Brain microvascular endothelial cell (primary cell): ENCODE measurements around the gene RBKS.
A peak's percentile ranks its signal among the peaks of the same experiment; 100 is the strongest.

Experiments used
- DNase-seq: peaks from one replicate; pipeline ENCODE4 v3.0.0-alpha.2; 2020
- H3K27ac ChIP-seq: fragments of 250-450 bp; sonication (Bioruptor Pico); 2 replicates; pipeline ENCODE4 v1.5.1; 2020; ENCODE audit warnings: mild to moderate bottlenecking, moderate library complexity
- H3K27me3 ChIP-seq: fragments of 250-450 bp; sonication (Bioruptor Pico); replicated peaks from 2 replicates; pipeline ENCODE4 v1.5.1; 2020; ENCODE audit warnings: mild to moderate bottlenecking
- H3K36me3 ChIP-seq: fragments of 250-450 bp; sonication (Bioruptor Pico); replicated peaks from 2 replicates; pipeline ENCODE4 v1.5.1; 2020; ENCODE audit warnings: mild to moderate bottlenecking
- H3K4me3 ChIP-seq: 2 replicates; pipeline ENCODE4 v1.5.1; 2011; ENCODE audit warnings: low read depth, mild to moderate bottlenecking, control low read depth, low read length, moderate library complexity
- in situ Hi-C: cut with HindIII; loops from 2 replicates; pipeline ENCODE4 v1.10.0; 2017; ENCODE audit warnings: low sequenced_read_pairs, low pct_ligation_motif_present
- TF ChIP-seq, protein P1 (sequence below): IDR thresholded peaks from 2 replicates; pipeline ENCODE4 v1.5.1; 2011; ENCODE audit warnings: low read depth, mild to moderate bottlenecking, moderate library complexity, low read length, control low read depth, inconsistent platforms; ENCODE audit errors: missing control alignments

RBKS gene

DNA sequence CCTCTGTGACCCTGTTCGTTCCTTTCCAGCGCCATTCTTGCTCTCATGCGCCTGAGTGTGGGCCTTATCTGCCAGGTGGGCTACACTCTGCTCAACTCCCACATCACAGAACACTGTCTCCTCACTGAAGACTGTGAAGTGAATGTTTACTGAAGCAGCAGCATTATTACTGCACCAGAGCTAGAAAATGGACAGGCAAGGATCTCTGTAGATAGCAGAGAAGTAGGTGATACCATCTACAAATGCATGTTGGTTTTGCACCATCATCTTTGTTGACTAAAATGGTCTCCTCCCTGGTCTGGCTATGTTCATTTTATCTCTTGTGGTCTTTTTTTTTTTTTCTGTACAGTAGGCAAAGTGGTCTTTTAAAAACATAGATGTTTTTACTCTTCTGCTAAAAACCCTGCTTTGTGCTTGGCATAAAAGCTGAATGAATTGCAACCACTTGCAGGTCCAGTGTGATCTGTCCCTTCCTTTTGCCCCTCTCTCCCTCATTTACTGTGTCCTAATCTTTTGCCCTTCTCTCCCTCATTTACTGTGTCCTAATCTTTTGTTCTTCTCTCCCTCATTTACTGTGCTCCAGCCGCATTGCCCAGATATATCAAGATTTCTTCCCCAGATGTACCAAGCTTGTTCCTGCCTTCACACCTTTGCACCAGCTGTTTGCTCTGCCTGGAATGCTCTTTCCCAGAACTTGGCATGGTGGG lies 35.7 kb upstream of the RBKS start:
- TF ChIP-seq, protein P1, sequence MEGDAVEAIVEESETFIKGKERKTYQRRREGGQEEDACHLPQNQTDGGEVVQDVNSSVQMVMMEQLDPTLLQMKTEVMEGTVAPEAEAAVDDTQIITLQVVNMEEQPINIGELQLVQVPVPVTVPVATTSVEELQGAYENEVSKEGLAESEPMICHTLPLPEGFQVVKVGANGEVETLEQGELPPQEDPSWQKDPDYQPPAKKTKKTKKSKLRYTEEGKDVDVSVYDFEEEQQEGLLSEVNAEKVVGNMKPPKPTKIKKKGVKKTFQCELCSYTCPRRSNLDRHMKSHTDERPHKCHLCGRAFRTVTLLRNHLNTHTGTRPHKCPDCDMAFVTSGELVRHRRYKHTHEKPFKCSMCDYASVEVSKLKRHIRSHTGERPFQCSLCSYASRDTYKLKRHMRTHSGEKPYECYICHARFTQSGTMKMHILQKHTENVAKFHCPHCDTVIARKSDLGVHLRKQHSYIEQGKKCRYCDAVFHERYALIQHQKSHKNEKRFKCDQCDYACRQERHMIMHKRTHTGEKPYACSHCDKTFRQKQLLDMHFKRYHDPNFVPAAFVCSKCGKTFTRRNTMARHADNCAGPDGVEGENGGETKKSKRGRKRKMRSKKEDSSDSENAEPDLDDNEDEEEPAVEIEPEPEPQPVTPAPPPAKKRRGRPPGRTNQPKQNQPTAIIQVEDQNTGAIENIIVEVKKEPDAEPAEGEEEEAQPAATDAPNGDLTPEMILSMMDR: no peak
- no peaks in the 10 kb centered on the region for H3K36me3 ChIP-seq
- in situ Hi-C loops: no loop called here
- no peak overlapping the region for H3K27ac ChIP-seq
- no peak overlapping the region for H3K4me3 ChIP-seq
- DNase-seq: no peak
- no peaks in the 10 kb centered on the region for H3K27me3 ChIP-seq

DNA sequence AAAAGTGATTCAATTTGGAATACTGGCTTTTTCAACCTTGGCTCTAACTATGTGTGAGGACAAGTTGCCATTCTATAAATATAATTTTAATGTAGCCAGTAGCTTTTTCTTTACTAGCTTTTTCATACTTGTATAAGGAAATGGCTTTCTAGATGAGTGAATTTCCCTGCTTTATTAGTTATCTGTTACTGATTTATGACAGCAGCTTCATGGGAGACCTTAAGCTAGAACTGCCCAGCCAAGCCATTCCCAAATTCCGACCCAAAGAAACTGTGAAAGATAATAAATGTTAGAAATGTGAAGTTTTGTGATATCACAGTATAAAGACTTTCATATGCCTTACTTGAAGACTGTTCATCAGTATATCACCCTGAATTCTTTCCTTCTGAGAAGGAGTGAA lies 32.7 kb upstream of the RBKS start:
- TF ChIP-seq, protein P1: no peak
- in situ Hi-C loops: no loop called here
- Histone ChIP-seq H3K27me3 (no peaks in the 10 kb centered on the region), H3K27ac (no peak overlapping the region), H3K4me3 (no peak overlapping the region), H3K36me3 (no peaks in the 10 kb centered on the region)
- DNase-seq: no peak

DNA sequence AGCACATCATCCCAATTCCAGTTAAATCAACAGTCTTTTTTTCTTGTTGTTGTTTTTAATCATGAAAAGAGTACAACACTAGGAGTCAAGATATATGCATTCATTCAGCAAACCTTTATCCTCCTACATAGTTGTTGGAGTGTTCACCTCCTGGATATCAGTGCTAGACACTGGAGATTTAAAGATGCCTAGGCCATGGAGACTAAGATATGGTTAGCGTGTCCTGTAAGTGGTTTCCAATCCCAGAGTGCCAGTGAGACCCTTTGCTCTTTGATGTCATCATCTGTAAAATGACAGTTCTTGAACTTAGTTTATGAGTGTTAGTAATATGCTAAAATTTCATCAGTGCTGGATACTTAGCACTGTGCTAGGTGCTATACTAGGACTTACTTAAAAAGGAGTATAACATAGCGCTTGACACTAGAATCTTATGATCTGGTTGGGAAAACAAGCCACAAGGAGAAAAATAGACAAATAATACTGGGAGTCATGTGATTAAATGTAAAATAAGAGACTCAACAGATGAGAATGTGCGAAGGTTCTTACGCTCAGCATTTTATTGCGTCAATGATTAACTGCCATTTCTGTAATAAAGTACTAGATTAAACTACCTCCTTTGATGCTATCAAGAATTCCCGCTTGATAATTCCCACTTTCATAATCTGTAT lies 31.8 kb upstream of the RBKS start:
- H3K27ac ChIP-seq: no peak overlapping the region
- TF ChIP-seq, protein P1: no peak
- no peak for DNase-seq
- H3K36me3 ChIP-seq: no peaks in the 10 kb centered on the region
- in situ Hi-C loops: no loop called here
- H3K4me3 ChIP-seq: no peak overlapping the region
- H3K27me3 ChIP-seq: no peaks in the 10 kb centered on the region

DNA sequence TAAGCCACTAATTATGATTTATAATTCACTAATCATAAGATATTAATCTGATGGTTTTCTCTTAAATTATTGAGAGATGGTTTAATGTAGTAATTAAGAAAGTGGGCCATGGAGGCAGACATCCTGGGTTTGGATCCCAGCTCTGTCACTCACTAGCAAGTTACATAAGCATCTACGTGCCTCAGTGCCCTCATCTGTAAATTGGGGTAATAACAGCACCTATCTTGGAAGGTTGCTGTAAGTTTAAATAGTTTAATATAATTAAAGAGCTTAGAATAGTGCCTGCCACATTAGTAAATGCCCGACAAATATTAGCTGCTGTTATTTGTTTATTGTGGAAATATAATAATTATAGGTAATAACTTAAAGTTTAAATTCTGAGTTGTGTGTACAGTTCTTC lies 31.2 kb upstream of the RBKS start:
- in situ Hi-C loops: no loop called here
- Histone ChIP-seq H3K4me3 (no peak overlapping the region), H3K36me3 (no peaks in the 10 kb centered on the region), H3K27ac (no peak overlapping the region), H3K27me3 (no peaks in the 10 kb centered on the region)
- TF ChIP-seq, protein P1: no peak
- no peak for DNase-seq

DNA sequence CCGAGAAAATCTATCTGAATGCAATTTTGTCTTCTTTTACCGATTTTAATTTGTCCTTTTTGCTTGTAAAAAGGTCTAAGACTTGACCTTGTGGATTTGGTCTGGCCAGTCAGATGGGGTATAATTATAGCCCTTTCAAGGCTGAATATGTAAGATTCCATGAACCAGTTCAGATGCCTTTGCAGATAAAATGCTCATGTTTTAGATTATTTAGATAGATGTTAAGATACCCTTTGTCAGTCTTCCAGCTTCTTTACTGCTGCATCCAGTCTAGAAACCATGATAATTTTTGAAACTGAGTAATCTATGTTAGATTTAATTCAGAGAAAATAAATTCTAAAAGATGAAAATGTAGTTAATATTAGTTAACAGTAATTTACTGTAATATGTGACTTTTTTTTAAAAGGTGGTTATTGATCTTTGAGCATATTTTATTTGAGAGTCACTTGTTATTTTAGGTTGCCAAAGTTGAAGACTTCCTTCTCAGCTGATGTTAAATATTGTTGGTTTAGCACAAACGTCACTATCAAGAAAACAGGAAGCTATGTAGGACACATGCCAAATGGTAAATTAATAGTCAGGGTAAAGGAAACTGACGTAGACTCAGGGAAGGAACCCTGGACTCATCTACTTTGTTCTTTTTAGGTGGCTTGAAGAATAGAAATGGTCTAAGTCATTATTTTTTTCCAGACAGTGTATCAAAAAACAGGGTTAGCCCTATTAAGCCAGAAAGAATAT lies 30.1 kb upstream of the RBKS start:
- H3K4me3 ChIP-seq: no peak overlapping the region
- TF ChIP-seq, protein P1: no peak

More for the DNA sequence above, 30.1 kb upstream of the RBKS start:
- Histone ChIP-seq H3K27ac (peak overlapping the region; percentile 69), H3K27me3 (no peaks in the 10 kb centered on the region), H3K36me3 (no peaks in the 10 kb centered on the region)
- DNase-seq: peak; percentile 47
- in situ Hi-C loops: no loop called here
